CD8-positive, alpha-beta memory T cell (primary cell): ENCODE data around the gene SNX9. TPM values are rescaled to one million over a fixed set of nuclear protein-coding genes. Genes with fewer than 3 reads are reported as not detected.

Experiments used
- CTCF ChIA-PET: fragments of 350-600 bp; sonication (Branson Sonifier 250); formaldehyde crosslinking; loops from one replicate; lab custom pipeline; 2021; ENCODE audit warnings: antibody characterized with exemption; lab: Charles Lee
- POLR2A ChIA-PET: fragments of 350-600 bp; sonication (Branson Sonifier 250); formaldehyde crosslinking; loops from one replicate; lab custom pipeline; 2021; ENCODE audit warnings: antibody characterized with exemption; lab: Charles Lee
- DNase-seq, 5 donors: peaks; one replicate each; pipeline versions ENCODE4 v3.0.0 to v3.0.0-alpha.2; 2020 to 2022; ENCODE audit warnings: mixed read lengths in 1 of 5
- H3K27ac ChIP-seq: one replicate; pipeline ENCODE4 v1.7.0; 2013; ENCODE audit warnings: low read depth, mild to moderate bottlenecking, low read length, moderate library complexity
- H3K27me3 ChIP-seq: 2 replicates; pipeline ENCODE4 v1.7.0; 2013; ENCODE audit warnings: low read length, mild to moderate bottlenecking; ENCODE audit not compliant: insufficient read depth, poor library complexity, severe bottlenecking
- H3K36me3 ChIP-seq: 2 replicates; pipeline ENCODE4 v1.7.0; 2013; ENCODE audit warnings: mild to moderate bottlenecking, low read length, moderate library complexity; ENCODE audit not compliant: insufficient read depth
- H3K4me1 ChIP-seq: 2 replicates; pipeline ENCODE4 v1.7.0; 2013; ENCODE audit warnings: mild to moderate bottlenecking, low read length, moderate library complexity; ENCODE audit not compliant: insufficient read depth
- H3K4me3 ChIP-seq: 2 replicates; pipeline ENCODE4 v1.7.0; 2013; ENCODE audit warnings: mild to moderate bottlenecking, low read length
- H3K9me3 ChIP-seq: 2 replicates; pipeline ENCODE4 v1.7.0; 2013; ENCODE audit warnings: mild to moderate bottlenecking, low read length
- H3K27ac Mint-ChIP-seq, 8 donors: one replicate each; pipeline ENCODE4 v1.8.0; 2020 to 2021; ENCODE audit warnings: mixed read lengths in 8 of 8, mild to moderate bottlenecking in 6 of 8, inconsistent platforms in 3 of 8, moderate library complexity in 3 of 8
- H3K27me3 Mint-ChIP-seq, 2 donors: one replicate each; pipeline ENCODE4 v1.8.0; 2020 to 2021; ENCODE audit warnings: mixed read lengths in 2 of 2, mild to moderate bottlenecking in 1 of 2, moderate library complexity in 1 of 2
- H3K36me3 Mint-ChIP-seq, 3 donors: one replicate each; pipeline ENCODE4 v1.8.0; 2020 to 2021; ENCODE audit warnings: mixed read lengths in 3 of 3, inconsistent platforms in 1 of 3, mild to moderate bottlenecking in 1 of 3
- H3K4me1 Mint-ChIP-seq, 3 donors: one replicate each; pipeline ENCODE4 v1.8.0; 2020 to 2021; ENCODE audit warnings: mixed read lengths in 3 of 3, inconsistent platforms in 1 of 3, mild to moderate bottlenecking in 1 of 3
- H3K4me3 Mint-ChIP-seq, 7 donors: one replicate each; pipeline ENCODE4 v1.8.0; 2020 to 2021; ENCODE audit warnings: mixed read lengths in 7 of 7, mild to moderate bottlenecking in 6 of 7, moderate library complexity in 4 of 7, inconsistent platforms in 2 of 7
- H3K9me3 Mint-ChIP-seq, 5 donors: one replicate each; pipeline ENCODE4 v1.8.0; 2020 to 2022; ENCODE audit warnings: mixed read lengths in 5 of 5, mild to moderate bottlenecking in 3 of 5, moderate library complexity in 2 of 5, inconsistent platforms in 1 of 5
- polyA plus RNA-seq: library from polyadenylated mRNA; unstranded; fragments of 300-500 nt; fragmentation: Illumina TruSeq; gene quantifications from one replicate; pipeline ENCODE4 v1.2.3, GENCODE V29; 2021
- total RNA-seq, 2 experiments: library from RNA; stranded (reverse); gene quantifications; one replicate each; pipeline ENCODE4 v1.2.3, GENCODE V29; 2021

SNX9 gene
- total and polyA plus RNA-seq, 3 experiments from 2014 or later: 11.9 to 60.5 (median 60.3) TPM

- H3K27ac Mint-ChIP-seq: no peak overlapping the region
- H3K4me3 Mint-ChIP-seq: no peak overlapping the region
- H3K36me3 Mint-ChIP-seq: peaks cover 0 to 24% (median 6%) of the 10 kb centered on the region in 3 donors
- H3K9me3 ChIP-seq: peaks cover 11% of the 10 kb centered on the region
- ChIA-PET POLR2A (no interaction called here), CTCF (interaction anchor here (0.9 kb wide), 1 partner anchor 67 kb away, joined by 3 read pairs; no protein-coding TSS in a partner anchor)
- no peaks in the 10 kb centered on the region for H3K36me3 ChIP-seq
- peaks cover 13 to 27% (median 22%) of the 10 kb centered on the region in 5 donors for H3K9me3 Mint-ChIP-seq
- H3K4me1 ChIP-seq: peaks cover 16% of the 10 kb centered on the region
- H3K4me1 Mint-ChIP-seq: peaks cover 0 to 8% (median 7%) of the 10 kb centered on the region in 3 donors
- H3K27ac ChIP-seq: no peak overlapping the region
- no peaks in the 10 kb centered on the region for H3K27me3 ChIP-seq
- DNase-seq: no peak
- H3K4me3 ChIP-seq: no peak overlapping the region
- peaks cover 7 to 15% of the 10 kb centered on the region in 2 donors for H3K27me3 Mint-ChIP-seq
Observed at GRCh38 chr6:157959451-157960227, 136.6 kb downstream of the SNX9 start.

GRCh38 chr6:157961153-157961831, 138.2 kb downstream of the SNX9 start:
- H3K27me3 ChIP-seq: no peaks in the 10 kb centered on the region
- Mint-ChIP-seq H3K4me1 (peaks cover 0 to 8% (median 7%) of the 10 kb centered on the region in 3 donors), H3K36me3 (peaks cover 0 to 29% (median 6%) of the 10 kb centered on the region in 3 donors), H3K27me3 (peaks cover 7 to 16% of the 10 kb centered on the region in 2 donors), H3K27ac (no peak overlapping the region), H3K4me3 (no peak overlapping the region), H3K9me3 (peaks cover 16 to 27% (median 22%) of the 10 kb centered on the region in 5 donors)
- ChIA-PET POLR2A (no interaction called here), CTCF (interaction anchor here (1.2 kb wide), 1 partner anchor 15 kb away, joined by 3 read pairs; no protein-coding TSS in a partner anchor)
- DNase-seq: no peak
- H3K9me3 ChIP-seq: peaks cover 11% of the 10 kb centered on the region
- H3K4me1 ChIP-seq: peaks cover 16% of the 10 kb centered on the region
- no peak overlapping the region for H3K27ac ChIP-seq
- no peaks in the 10 kb centered on the region for H3K36me3 ChIP-seq
- H3K4me3 ChIP-seq: no peak overlapping the region

DNA sequence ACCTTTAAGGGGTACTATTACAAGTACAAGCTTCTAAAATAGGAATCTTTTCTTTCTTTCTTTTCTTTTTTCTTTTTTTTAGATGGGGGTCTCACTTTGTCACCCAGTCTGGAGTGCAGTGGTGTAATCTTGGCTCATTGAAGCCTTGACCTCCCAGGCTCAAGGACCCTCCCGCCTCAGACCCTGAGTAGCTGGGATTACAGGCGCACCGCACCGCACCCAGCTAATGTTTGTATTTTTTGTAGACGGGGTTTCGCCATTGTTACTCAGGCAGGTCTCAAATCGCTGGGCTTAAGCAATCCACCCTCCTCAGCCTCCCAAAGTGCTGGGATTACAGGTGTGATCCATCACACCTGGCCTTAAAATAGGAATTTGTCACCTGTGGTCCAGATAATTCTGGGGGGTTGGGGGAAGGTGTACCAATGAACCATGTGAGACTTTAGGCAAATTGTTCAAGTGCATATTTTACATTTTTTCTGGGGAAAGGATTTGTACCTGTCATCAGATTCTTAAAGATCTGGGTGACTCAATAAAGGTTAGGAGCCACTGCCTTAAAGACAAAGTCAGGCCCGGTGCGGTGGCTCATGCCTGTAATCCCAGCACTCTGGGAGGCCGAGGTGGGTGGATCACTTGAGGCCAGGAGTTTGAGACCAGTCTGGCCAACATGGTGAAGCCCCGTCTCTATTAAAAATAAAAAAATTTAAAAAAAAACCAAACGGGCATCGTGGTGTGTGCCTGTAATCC, 139.0 kb downstream of the SNX9 start:
- H3K4me3 Mint-ChIP-seq: no peak overlapping the region
- H3K4me1 Mint-ChIP-seq: peaks cover 0 to 8% (median 7%) of the 10 kb centered on the region in 3 donors
- H3K9me3 Mint-ChIP-seq: peaks cover 16 to 27% (median 22%) of the 10 kb centered on the region in 5 donors
- Histone ChIP-seq H3K36me3 (no peaks in the 10 kb centered on the region), H3K4me1 (peaks cover 16% of the 10 kb centered on the region), H3K9me3 (peaks cover 11% of the 10 kb centered on the region), H3K27me3 (no peaks in the 10 kb centered on the region), H3K4me3 (no peak overlapping the region), H3K27ac (no peak overlapping the region)
- POLR2A ChIA-PET: no interaction called here
- DNase-seq: no peak
- CTCF ChIA-PET: interaction anchor here (1.2 kb wide), 1 partner anchor 16 kb away, joined by 3 read pairs; no protein-coding TSS in a partner anchor
- H3K27me3 Mint-ChIP-seq: peaks cover 7 to 16% of the 10 kb centered on the region in 2 donors
- H3K27ac Mint-ChIP-seq: no peak overlapping the region
- H3K36me3 Mint-ChIP-seq: peaks cover 0 to 29% (median 6%) of the 10 kb centered on the region in 3 donors

- Mint-ChIP-seq H3K4me1 (peaks cover 0 to 8% (median 7%) of the 10 kb centered on the region in 3 donors), H3K4me3 (no peak overlapping the region), H3K27ac (no peak overlapping the region), H3K27me3 (peaks cover 7 to 16% of the 10 kb centered on the region in 2 donors), H3K36me3 (peaks cover 0 to 29% (median 6%) of the 10 kb centered on the region in 3 donors), H3K9me3 (peaks cover 16 to 25% (median 21%) of the 10 kb centered on the region in 5 donors)
- DNase-seq: no peak
- no peaks in the 10 kb centered on the region for H3K36me3 ChIP-seq
- peaks cover 16% of the 10 kb centered on the region for H3K4me1 ChIP-seq
- no peak overlapping the region for H3K4me3 ChIP-seq
- H3K9me3 ChIP-seq: peaks cover 11% of the 10 kb centered on the region
- H3K27ac ChIP-seq: no peak overlapping the region
- ChIA-PET POLR2A (no interaction called here), CTCF (no interaction called here)
- H3K27me3 ChIP-seq: no peaks in the 10 kb centered on the region
Observed at GRCh38 chr6:157962601-157963302, 139.7 kb downstream of the SNX9 start.

- Mint-ChIP-seq H3K4me1 (peaks cover 0 to 8% (median 7%) of the 10 kb centered on the region in 3 donors), H3K27me3 (peaks cover 8 to 21% of the 10 kb centered on the region in 2 donors), H3K27ac (peak overlapping the region in 1 of 8 donors; percentile 12), H3K9me3 (peaks cover 9 to 14% (median 10%) of the 10 kb centered on the region in 5 donors), H3K4me3 (no peak overlapping the region), H3K36me3 (peaks cover 0 to 22% (median 4%) of the 10 kb centered on the region in 3 donors)
- ChIA-PET POLR2A (no interaction called here), CTCF (no interaction called here)
- Histone ChIP-seq H3K4me3 (no peak overlapping the region), H3K27ac (no peak overlapping the region), H3K36me3 (no peaks in the 10 kb centered on the region), H3K27me3 (no peaks in the 10 kb centered on the region), H3K9me3 (peaks cover 9% of the 10 kb centered on the region), H3K4me1 (peaks cover 16% of the 10 kb centered on the region)
- DNase-seq: no peak
Observed at GRCh38 chr6:157964100-157964499, 141.1 kb downstream of the SNX9 start.

DNA sequence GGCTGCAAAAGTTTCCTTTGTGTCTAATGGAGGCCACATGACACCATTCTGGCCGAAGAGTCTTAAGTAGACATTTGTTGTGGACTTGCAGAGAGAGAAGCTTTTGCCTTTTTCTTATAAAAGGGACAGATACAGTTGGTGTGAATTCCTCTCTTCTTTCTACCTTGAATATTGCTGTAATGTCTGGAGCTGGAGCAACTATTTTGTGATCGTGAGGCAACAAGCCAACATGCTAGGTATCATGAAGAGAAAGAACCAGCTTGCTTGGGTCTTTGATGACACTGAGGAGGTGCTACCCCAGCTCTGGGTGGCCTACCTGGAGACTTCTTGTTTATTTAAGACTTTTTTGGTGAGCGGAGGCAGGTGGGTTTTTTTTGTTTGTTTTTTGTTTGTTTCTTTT, 142.3 kb downstream of the SNX9 start:
- ChIA-PET POLR2A (no interaction called here), CTCF (interaction anchor here (1.0 kb wide), 1 partner anchor 14 kb away, joined by 3 read pairs; no protein-coding TSS in a partner anchor)
- no peaks in the 10 kb centered on the region for H3K27me3 ChIP-seq
- Mint-ChIP-seq H3K27me3 (peaks cover 1 to 16% of the 10 kb centered on the region in 2 donors), H3K9me3 (peaks cover 0 to 5% (median 3%) of the 10 kb centered on the region in 5 donors), H3K4me1 (peaks cover 0 to 8% (median 7%) of the 10 kb centered on the region in 3 donors), H3K4me3 (no peak overlapping the region), H3K36me3 (peaks cover 0 to 16% (median 1%) of the 10 kb centered on the region in 3 donors), H3K27ac (no peak overlapping the region)
- DNase-seq: no peak
- H3K9me3 ChIP-seq: no peaks in the 10 kb centered on the region
- no peak overlapping the region for H3K27ac ChIP-seq
- no peak overlapping the region for H3K4me3 ChIP-seq
- H3K36me3 ChIP-seq: no peaks in the 10 kb centered on the region
- peaks cover 16% of the 10 kb centered on the region for H3K4me1 ChIP-seq

GRCh38 chr6:157966589-157966977, 143.5 kb downstream of the SNX9 start:
- CTCF ChIA-PET: no interaction called here
- H3K4me1 Mint-ChIP-seq: peaks cover 0 to 8% (median 7%) of the 10 kb centered on the region in 3 donors
- no peaks in the 10 kb centered on the region for H3K27me3 ChIP-seq
- no peak overlapping the region for H3K4me3 Mint-ChIP-seq
- H3K9me3 Mint-ChIP-seq: peaks cover 0 to 5% (median 0%) of the 10 kb centered on the region in 5 donors
- H3K36me3 Mint-ChIP-seq: peaks cover 0 to 12% (median 1%) of the 10 kb centered on the region in 3 donors
- no peak overlapping the region for H3K4me3 ChIP-seq
- no peak for DNase-seq
- POLR2A ChIA-PET: no interaction called here
- H3K27ac Mint-ChIP-seq: no peak overlapping the region
- no peaks in the 10 kb centered on the region for H3K9me3 ChIP-seq
- H3K27me3 Mint-ChIP-seq: peaks cover 8 to 16% of the 10 kb centered on the region in 2 donors
- H3K4me1 ChIP-seq: peaks cover 16% of the 10 kb centered on the region
- H3K27ac ChIP-seq: no peak overlapping the region
- no peaks in the 10 kb centered on the region for H3K36me3 ChIP-seq
